Mononuclear cell (primary cell): ENCODE data around the gene SPDYE5. TPM values are rescaled to one million over a fixed set of nuclear protein-coding genes. Genes with fewer than 3 reads are reported as not detected.
A peak's percentile ranks its signal among the peaks of the same experiment; 100 is the strongest.
"Not testable (repeated sequence)": the region's sequence is repeated elsewhere in the genome, so short reads cannot be mapped to it uniquely, and the experiment has no call there.

Experiments used
- H3K27me3 ChIP-seq: 2 replicates; pipeline ENCODE4 v1.6.0; 2011; ENCODE audit warnings: low read length, control low read depth; ENCODE audit not compliant: insufficient read depth
- H3K4me1 ChIP-seq: 2 replicates; pipeline ENCODE4 v1.5.1; 2011; ENCODE audit warnings: mild to moderate bottlenecking, low read length, control low read depth; ENCODE audit not compliant: insufficient read depth
- H3K4me3 ChIP-seq: 2 replicates; pipeline ENCODE4 v1.5.1; 2011; ENCODE audit warnings: mild to moderate bottlenecking, low read length, moderate library complexity
- H3K9me3 ChIP-seq: 2 replicates; pipeline ENCODE4 v1.5.1; 2011; ENCODE audit warnings: low read depth, mild to moderate bottlenecking, control low read depth, low read length
- total RNA-seq: library from RNA; depleted of rRNA; stranded (reverse); fragments of >200 nt; gene quantifications from one replicate; pipeline ENCODE4 v1.2.3, GENCODE V29; 2012

The SPDYE5 gene
- total RNA-seq, 1 donor, result not detected

DNA sequence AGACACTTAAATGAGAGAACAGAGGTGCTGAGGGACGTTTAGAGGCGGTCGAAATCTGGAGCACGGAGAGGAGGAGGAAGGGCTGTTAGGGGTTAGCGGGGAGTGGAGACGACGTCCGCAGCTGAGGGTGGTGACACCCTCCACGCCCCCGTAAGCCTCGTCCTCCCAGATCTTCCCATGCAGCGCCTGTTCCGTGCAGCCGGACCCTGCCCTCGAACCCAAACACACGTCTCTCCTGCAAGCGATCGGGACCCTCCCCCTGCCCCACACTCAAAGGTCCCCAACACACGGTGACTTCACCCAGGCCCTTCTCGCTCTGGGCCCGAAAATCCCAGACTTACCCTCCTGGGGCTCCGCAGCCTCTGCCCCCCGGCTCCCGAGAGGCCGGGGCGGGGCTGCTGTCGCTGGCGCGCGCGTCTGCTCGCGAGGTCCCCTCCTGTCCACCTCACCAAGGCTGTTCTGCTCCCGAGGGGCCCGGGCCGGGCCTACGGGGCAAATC lies 35.2 kb downstream of the SPDYE5 start:
- H3K4me3 ChIP-seq, result peak overlapping the region; percentile 80
- H3K4me1 ChIP-seq, result peaks cover 25% of the 10 kb centered on the region
- H3K27me3 ChIP-seq, H3K9me3 ChIP-seq: not testable (repeated sequence)

GRCh38 chr7:75531359-75531821 lies 39.3 kb downstream of the SPDYE5 start:
- H3K4me1 ChIP-seq, result peaks cover 28% of the 10 kb centered on the region
- H3K4me3 ChIP-seq, result no peak overlapping the region
- H3K9me3 ChIP-seq, result no peaks in the 10 kb centered on the region
- no peaks in the 10 kb centered on the region for H3K27me3 ChIP-seq

DNA sequence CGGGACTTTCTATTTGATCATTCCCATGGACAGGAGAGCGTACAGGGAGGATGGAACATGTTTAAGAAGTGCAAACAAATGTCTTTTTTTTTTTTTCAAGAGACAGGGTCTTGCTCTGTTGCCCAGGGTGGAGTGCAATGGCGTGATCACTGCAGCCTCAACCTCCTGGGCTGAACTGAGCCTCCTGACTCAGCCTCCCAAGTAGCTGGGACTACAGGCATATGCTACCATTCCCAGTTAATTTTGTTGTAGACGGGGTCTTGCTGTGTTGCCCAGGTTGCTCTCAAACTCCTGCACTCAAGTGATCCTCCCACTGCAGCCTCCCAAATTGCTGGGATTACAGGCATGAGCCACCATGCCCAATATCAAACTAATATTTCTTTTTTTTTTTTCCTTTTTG lies 40.5 kb downstream of the SPDYE5 start:
- Histone ChIP-seq H3K4me3 (no peak overlapping the region), H3K9me3 (no peaks in the 10 kb centered on the region), H3K4me1 (peaks cover 17% of the 10 kb centered on the region), H3K27me3 (no peaks in the 10 kb centered on the region)

- Histone ChIP-seq H3K9me3 (no peaks in the 10 kb centered on the region), H3K27me3 (no peaks in the 10 kb centered on the region), H3K4me1 (peaks cover 10% of the 10 kb centered on the region), H3K4me3 (no peak overlapping the region)
Observed at GRCh38 chr7:75533926-75534325, 41.8 kb downstream of the SPDYE5 start.

DNA sequence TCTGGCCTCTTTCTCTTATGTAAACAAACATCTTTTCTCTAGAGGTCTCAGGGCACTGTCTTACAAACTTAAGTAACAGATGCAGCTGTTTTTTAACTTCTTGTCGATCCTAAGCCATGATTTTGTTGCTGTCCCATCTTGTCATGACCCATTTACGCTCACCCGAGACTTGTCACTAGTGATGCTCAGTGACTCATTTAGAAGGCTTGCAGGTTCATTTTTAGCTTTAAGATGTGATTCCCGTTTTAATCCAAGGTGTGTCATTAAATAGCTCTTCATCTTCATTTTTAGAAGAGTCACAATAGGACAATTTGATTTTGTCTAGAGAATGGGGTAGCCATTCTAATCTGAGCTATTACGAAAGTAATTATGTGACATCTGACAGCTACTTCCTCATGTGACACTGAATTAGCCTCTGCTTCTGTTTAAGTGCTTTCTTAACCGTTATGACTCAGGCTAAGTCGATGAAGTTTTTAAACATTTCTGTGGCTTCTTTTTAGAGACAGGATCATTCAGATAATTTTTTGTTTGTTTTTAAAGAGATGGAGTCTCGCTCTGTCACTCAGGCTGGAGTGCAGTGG lies 42.7 kb downstream of the SPDYE5 start:
- H3K4me3 ChIP-seq, result no peak overlapping the region
- H3K9me3 ChIP-seq, result no peaks in the 10 kb centered on the region
- H3K4me1 ChIP-seq, result peaks cover 10% of the 10 kb centered on the region
- no peaks in the 10 kb centered on the region for H3K27me3 ChIP-seq

GRCh38 chr7:75536491-75536890 lies 44.4 kb downstream of the SPDYE5 start:
- peaks cover 10% of the 10 kb centered on the region for H3K4me1 ChIP-seq
- H3K27me3 ChIP-seq, result no peaks in the 10 kb centered on the region
- H3K4me3 ChIP-seq, result no peak overlapping the region
- H3K9me3 ChIP-seq, result no peaks in the 10 kb centered on the region

DNA sequence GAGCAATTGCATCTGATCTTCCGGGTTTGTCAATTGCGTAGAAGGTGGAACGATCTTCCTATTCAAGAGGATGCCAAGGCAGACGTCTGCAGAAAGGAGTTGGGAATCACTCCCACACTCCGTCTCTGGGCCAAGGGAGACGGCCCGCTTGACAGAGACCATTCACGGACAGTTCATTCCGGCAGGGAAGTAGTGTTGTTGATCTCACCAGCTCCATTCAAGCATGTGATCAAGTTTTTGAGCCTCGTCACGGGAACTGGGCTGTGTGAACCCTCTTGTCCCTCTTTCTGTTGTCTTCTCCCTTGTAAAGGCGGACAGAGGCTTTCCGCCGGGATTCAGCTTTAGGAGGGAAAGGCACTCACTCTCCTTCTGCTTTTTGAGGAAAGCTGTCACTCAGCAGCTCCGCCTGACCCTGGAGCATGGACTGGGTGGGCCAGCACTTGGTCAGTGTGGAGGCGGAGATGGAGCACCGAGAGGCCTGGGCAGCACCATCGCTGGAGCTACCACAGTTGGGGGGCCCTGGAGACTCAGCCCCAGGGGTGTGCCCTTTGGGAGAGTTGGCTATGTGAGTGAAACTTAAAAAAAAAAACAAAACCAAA lies 44.9 kb downstream of the SPDYE5 start:
- Histone ChIP-seq H3K4me1 (peaks cover 10% of the 10 kb centered on the region), H3K4me3 (no peak overlapping the region), H3K9me3 (no peaks in the 10 kb centered on the region), H3K27me3 (no peaks in the 10 kb centered on the region)

DNA sequence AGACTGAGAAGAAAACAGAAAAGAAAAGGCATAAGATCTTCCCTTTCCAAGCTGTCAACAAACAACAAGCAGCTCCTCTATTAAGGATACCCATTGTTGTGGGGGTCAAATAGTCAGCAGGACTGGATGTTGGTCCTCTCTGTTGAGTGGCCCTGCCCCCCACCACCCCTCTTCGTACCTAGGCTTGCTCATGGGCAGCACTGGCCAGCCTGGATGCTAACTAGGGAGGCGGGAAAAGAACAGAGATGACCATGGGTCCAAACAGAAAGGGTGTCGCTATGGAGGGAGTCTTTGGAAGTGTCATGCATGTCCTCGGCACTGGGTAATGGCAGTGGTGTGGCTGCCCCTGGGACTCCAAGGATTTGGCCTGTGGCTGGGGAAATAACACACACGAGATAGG lies 45.6 kb downstream of the SPDYE5 start:
- Histone ChIP-seq H3K4me3 (no peak overlapping the region), H3K9me3 (no peaks in the 10 kb centered on the region), H3K4me1 (peaks cover 10% of the 10 kb centered on the region), H3K27me3 (no peaks in the 10 kb centered on the region)

GRCh38 chr7:75546237-75547015 lies 54.3 kb downstream of the SPDYE5 start:
- Histone ChIP-seq H3K9me3 (no peaks in the 10 kb centered on the region), H3K4me3 (no peak overlapping the region), H3K27me3 (no peaks in the 10 kb centered on the region), H3K4me1 (no peaks in the 10 kb centered on the region)

Other genes with a start within 250 kb of the SPDYE5 start
- 4.7 TPM for gene TRIM73, start 96.7 kb upstream of the SPDYE5 start, total RNA-seq
- gene POM121C, start 6.0 kb upstream of the SPDYE5 start, total RNA-seq, result 21.9 TPM
- gene HIP1, start 246.6 kb downstream of the SPDYE5 start, total RNA-seq, result 4.2 TPM